Right cardiac atrium (tissue), 5 donors: ENCODE data around the gene NBPF26. TPM values are rescaled to one million over a fixed set of nuclear protein-coding genes. Genes with fewer than 3 reads are reported as not detected.
"Not testable (repeated sequence)": the region's sequence is repeated elsewhere in the genome, so short reads cannot be mapped to it uniquely, and the experiment has no call there.

Experiments
- ATAC-seq, 2 donors: fragments of 200-7000 bp; cut with Tn5 transposase; one replicate each; pipeline versions ENCODE4 v1.8.0 to v1.9.1; 2020; ENCODE audit warnings: moderate library complexity in 2 of 2, mild to moderate bottlenecking in 1 of 2
- DNase-seq, 3 donors: peaks; one replicate each; pipeline ENCODE4 v3.0.0-alpha.2; 2020
- H3K27ac ChIP-seq: one replicate; pipeline ENCODE4 v1.5.1; 2013; ENCODE audit warnings: mild to moderate bottlenecking, low read length, control low read depth, moderate library complexity
- H3K27me3 ChIP-seq: one replicate; pipeline ENCODE4 v1.6.1; 2013; ENCODE audit not compliant: control insufficient read depth, insufficient read depth
- H3K4me1 ChIP-seq: one replicate; pipeline ENCODE4 v1.6.1; 2013; ENCODE audit warnings: low read length; ENCODE audit not compliant: control insufficient read depth, insufficient read depth
- H3K4me3 ChIP-seq: one replicate; pipeline ENCODE4 v1.5.1; 2013; ENCODE audit warnings: low read length, control low read depth
- H3K9me3 ChIP-seq: one replicate; pipeline ENCODE4 v1.6.1; 2013; ENCODE audit warnings: low read length; ENCODE audit not compliant: control insufficient read depth
- WGBS: extraction: QIAGEN DNeasy Blood & Tissue Kit; methylation state at CpG from one replicate; pipeline ENCODE4 v1.1.7; 2013; 5-methylcytosine and 5-hydroxymethylcytosine counted together
- intact Hi-C, 4 donors: fragments of 100-400 bp; cut with DNase I; formaldehyde crosslinking; loops; one replicate each; pipeline versions ENCODE4 v1.11.0 to v1.14.0; 2022 to 2023
- long read RNA-seq, 4 donors: library from polyadenylated mRNA; unstranded; transcript quantifications; one replicate each; pipeline ENCODE4 v2.0.0, GENCODE V29; 2020 to 2021
- polyA plus RNA-seq: library from polyadenylated mRNA; stranded (reverse); fragments of 200-250 nt; gene quantifications from one replicate; pipeline ENCODE4 v1.2.3, GENCODE V29; 2013
- total RNA-seq, 4 donors: library from RNA; stranded (reverse); fragmentation: NEBNext Ultra II Directional; extraction: Animal tissue kit (Norgen Biotek cat#: 25700); gene quantifications; one replicate each; pipeline ENCODE4 v1.2.1, GENCODE V29; 2021
- donor health status: healthy with polysubstance abuse.
- donor health status: DM: no; HTN: yes; CAD: no.
- donor health status: DM: no; HTN: no; CAD: no.
- donor health status: DM: no; HTN: yes; CAD: no; lungs with severe emphysema.
- donor health status: DM: yes; HTN: yes; CAD: no.

NBPF26 gene
- 10 to 100 TPM in 2 of 4 donors, 1 to 10 TPM in 1, under 1 TPM in 1; 0.62 to 16.4 (median 10.7) TPM for total RNA-seq
- polyA plus RNA-seq, result 7.6 TPM
- long read RNA-seq, donor 1, partial matches to known transcripts, result 11 of 16 reads
- long read RNA-seq, donor 1, other reads (novel, unspliced or antisense), result 5 of 16 reads
- long read RNA-seq, donor 2, result 0 reads
- long read RNA-seq, donor 3, partial matches to known transcripts, result 8 of 21 reads
- long read RNA-seq, donor 3, other reads (novel, unspliced or antisense), result 13 of 21 reads
- long read RNA-seq, donor 4, partial matches to known transcripts, result 2 of 2 reads
- long read RNA-seq, donor 4, other reads (novel, unspliced or antisense), result 0 of 2 reads

DNA sequence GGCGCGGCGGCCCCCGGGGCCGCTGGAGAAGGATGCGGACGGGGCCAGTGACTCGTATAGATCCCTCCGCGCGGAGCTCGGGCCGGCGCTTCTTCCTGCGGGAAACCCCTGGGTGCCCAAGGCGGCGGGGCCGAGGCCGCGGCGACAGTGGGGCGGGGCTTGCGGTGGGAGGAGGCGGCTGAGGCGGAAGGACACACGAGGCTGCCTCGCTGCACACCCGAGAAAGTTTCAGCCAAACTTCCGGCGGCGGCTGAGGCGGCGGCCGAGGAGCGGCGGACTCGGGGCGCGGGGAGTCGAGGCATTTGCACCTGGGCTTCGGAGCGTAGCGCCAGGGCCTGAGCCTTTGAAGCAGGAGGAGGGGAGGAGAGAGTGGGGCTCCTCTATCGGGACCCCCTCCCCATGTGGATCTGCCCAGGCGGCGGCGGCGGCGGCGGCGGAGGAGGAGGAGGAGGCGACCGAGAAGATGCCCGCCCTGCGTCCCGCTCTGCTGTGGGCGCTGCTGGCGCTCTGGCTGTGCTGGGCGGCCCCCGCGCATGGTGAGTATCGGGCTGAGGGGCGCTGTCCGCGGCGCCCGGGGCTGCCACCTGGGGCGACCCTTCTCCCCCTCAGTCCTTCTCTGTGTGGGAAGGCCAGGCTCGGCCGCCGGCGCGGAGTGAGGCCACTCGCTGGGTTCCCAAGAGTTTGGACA is at the start of gene NBPF26:
TSS of gene NBPF26 (plus strand) at position 231 of the 688 bp plus-strand sequence.
- ATAC-seq, result peak in 1 of 2 donors; percentile 95
- H3K9me3 ChIP-seq, H3K4me1 ChIP-seq, H3K27me3 ChIP-seq, intact Hi-C loops: not testable (repeated sequence)
- Histone ChIP-seq H3K4me3 (peak within 1 kb of the TSS; percentile 86), H3K27ac (peak within 1 kb of the TSS; percentile 81)
- peak; percentile 20 to 90 (median 87) for DNase-seq
- 0% methylated on average over 53 of the region's 74 CpGs for WGBS

- H3K4me3 ChIP-seq, H3K9me3 ChIP-seq, intact Hi-C loops, H3K27ac ChIP-seq, H3K27me3 ChIP-seq, DNase-seq, H3K4me1 ChIP-seq: not testable (repeated sequence)
- peak in 1 of 2 donors; percentile 61 for ATAC-seq
- no CpG with 5 or more reads among the region's 2 CpGs for WGBS
Measured at GRCh38 chr1:120680106-120680819, 43.5 kb upstream of the NBPF26 start.

DNA sequence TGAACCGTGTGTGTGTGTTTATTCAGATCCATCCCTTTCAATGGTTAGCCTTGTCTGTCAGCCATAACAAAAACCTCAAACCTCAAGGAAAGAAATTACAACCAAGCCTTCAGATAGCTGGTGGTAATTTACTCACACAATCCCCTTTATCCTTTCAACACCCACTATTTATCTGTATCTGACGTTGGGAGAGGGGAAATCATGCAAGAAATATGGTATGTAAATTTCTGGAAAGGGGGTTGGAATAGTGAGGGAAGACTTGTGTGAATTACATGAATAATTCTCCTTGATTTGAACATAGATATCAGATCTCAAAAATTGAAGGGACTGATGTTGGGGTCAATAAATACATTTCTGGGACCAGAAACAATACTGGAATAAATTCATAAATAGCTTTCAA is 42.8 kb upstream of the NBPF26 start:
- intact Hi-C loops, H3K4me3 ChIP-seq, H3K27me3 ChIP-seq, H3K9me3 ChIP-seq, H3K4me1 ChIP-seq, DNase-seq, ATAC-seq, H3K27ac ChIP-seq: not testable (repeated sequence)
- WGBS, result 36% methylated on average over 2 of the region's 2 CpGs

GRCh38 chr1:120684397-120684796 is 39.3 kb upstream of the NBPF26 start:
- intact Hi-C loops, H3K4me3 ChIP-seq, DNase-seq, H3K9me3 ChIP-seq, H3K27ac ChIP-seq, H3K27me3 ChIP-seq, H3K4me1 ChIP-seq: not testable (repeated sequence)
- WGBS, result 68% methylated on average over 1 of the region's 2 CpGs
- ATAC-seq, result peak; percentile 68 to 83

DNA sequence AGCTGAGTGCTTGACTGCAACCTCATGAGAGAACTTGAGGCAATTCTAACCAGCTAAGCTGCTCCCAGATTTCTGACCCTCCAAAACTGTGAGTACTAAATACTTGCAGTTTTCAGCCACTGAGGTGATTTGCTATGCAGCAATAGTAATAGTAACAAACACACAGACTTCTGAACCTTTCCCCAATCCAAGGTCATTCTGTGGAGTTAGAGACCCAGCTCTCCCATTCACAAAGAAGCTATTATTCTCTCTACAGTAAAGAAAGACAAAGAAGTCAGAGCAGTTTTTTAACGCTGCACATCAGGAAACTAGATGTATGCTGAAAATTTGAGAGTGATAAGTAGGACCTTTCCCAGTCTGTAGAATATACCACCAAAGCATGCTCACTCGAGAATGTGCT is 38.1 kb upstream of the NBPF26 start:
- H3K27me3 ChIP-seq, H3K9me3 ChIP-seq, intact Hi-C loops, ATAC-seq, H3K4me1 ChIP-seq, H3K27ac ChIP-seq, H3K4me3 ChIP-seq, DNase-seq: not testable (repeated sequence)
- no CpG with 5 or more reads among the region's 2 CpGs for WGBS

- ATAC-seq, H3K27me3 ChIP-seq, intact Hi-C loops, H3K9me3 ChIP-seq, DNase-seq, H3K27ac ChIP-seq, H3K4me3 ChIP-seq, H3K4me1 ChIP-seq: not testable (repeated sequence)
- no CpG with 5 or more reads among the region's 6 CpGs for WGBS
Measured at GRCh38 chr1:120687250-120687649, 36.5 kb upstream of the NBPF26 start.

DNA sequence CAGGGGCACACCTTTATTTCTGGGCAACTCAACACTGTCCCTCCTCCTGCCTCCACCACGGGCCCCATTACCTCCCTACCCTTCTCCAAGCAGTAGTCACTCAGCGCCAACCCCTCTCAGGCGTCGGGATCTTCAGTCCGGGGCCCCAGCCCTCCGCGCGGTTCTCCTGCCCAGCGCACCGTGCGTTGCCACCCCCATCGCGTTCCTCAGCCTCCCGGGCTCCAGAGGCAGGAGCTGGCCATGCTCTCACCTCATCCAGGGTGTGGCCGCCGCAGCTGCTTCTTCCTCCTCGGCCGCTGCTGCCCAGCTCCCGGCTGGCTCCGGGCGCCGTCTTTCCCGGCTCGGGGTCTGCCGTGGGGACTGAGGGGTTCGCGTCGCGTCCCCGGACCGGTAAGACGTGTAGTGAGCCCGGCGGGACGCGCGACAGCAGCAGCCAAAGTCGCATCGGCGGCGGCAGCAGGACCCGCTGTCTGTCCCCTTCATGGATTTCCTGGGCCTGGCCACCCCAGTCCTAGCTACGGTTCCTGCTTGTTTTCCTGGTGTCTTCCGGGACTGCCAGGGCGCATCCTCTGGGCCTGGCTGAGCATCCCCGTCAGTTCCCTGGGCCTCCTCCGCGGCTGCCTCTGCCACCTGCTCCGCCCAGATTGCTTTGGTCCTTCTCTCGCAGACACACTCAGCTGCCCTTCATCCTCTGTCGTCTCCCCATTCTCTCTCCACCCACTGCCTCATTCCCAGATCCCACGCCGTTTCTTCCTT is 22.8 kb upstream of the NBPF26 start:
- H3K4me1 ChIP-seq, H3K4me3 ChIP-seq, H3K27me3 ChIP-seq, intact Hi-C loops, H3K9me3 ChIP-seq, DNase-seq, H3K27ac ChIP-seq: not testable (repeated sequence)
- peak; percentile 32 to 33 for ATAC-seq
- WGBS, result 5% methylated on average over 4 of the region's 53 CpGs

DNA sequence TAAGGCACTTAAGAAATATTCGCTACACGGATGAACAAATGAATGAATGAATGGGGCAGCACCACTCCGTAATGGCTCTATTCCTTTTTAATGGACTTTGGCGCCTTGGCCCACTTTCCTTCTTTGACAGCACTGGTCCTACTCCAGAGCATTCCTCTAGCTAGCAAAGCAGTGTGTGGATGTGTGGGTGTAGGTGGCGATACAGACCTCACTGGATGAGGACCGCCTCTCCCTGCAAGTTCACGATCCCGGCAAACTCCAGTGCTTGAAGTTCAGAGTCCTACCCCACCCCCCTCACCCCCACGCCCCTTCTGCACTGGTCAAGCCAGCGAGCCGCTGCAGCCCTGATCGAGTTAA is 409 bp upstream of the NBPF26 start:
- not testable (repeated sequence) for H3K27ac ChIP-seq, ATAC-seq, H3K4me3 ChIP-seq

GRCh38 chr1:120724507-120724906 is 762 bp downstream of the NBPF26 start:
- H3K4me3 ChIP-seq, result peak overlapping the region; percentile 86
- WGBS, result under 1% methylated on average over 11 of the region's 28 CpGs
- H3K27ac ChIP-seq, H3K4me1 ChIP-seq, H3K27me3 ChIP-seq, H3K9me3 ChIP-seq, intact Hi-C loops, ATAC-seq: not testable (repeated sequence)
- DNase-seq, result peak in 2 of 3 donors; percentile 29 to 45

More for the DNA sequence above, 409 bp upstream of the NBPF26 start:
- H3K9me3 ChIP-seq, H3K27me3 ChIP-seq, H3K4me1 ChIP-seq, DNase-seq, intact Hi-C loops: not testable (repeated sequence)
- WGBS, result 3% methylated on average over 7 of the region's 12 CpGs

- H3K4me1 ChIP-seq, H3K27ac ChIP-seq, H3K4me3 ChIP-seq, ATAC-seq, H3K27me3 ChIP-seq, intact Hi-C loops, H3K9me3 ChIP-seq, DNase-seq: not testable (repeated sequence)
Measured at GRCh38 chr1:120728811-120729210, 5.1 kb downstream of the NBPF26 start.
